ENCODE results near the gene VTI1A.
A peak's percentile ranks its signal among the peaks of the same experiment; 100 is the strongest.
"Not testable (repeated sequence)": the region's sequence is repeated elsewhere in the genome, so short reads cannot be mapped to it uniquely, and the experiment has no call there.

The VTI1A gene

DNA sequence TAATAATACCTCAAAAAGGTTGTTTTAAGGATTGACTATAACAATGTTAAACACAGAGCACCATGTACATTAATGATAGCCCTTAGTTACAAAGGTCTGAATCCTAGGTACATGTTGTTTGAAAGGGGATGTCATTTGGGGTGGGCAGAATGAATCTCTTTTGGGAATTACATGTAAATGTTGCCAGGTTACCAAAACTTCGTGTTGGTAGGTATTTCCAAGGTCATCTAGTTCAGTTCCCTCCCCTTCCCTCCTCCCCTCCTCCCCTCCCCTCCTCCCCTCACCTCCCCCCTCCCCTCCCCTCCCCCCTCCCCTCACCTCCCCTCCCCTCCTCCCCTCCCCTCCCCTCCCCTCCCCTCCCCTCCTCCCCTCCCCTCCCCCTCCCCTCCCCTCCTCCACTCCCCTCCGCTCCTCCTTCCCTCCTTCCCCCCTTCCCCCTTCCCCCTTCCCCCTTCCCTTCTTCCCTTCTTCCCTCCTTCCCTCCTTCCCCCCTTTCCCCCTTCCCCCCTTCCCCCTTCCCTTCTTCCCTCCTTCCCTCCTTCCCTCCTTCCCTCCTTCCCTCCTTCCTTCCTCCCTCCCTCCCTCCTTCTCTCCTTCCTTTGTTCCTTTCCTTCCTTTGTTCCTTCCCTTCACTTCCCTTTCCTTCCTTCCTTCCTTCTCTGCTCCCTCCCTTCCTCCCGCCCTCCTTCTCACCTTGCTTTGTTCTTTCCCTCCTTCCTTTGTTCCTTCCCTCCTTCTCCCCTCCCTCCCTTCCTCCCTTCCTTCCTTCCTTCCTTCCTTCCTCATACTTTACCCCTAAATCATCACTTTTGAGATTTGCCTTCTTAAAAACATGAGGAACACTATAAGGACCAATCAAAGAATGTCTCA is 8.1 kb downstream of the VTI1A start:
- no peak for DNase-seq

DNA sequence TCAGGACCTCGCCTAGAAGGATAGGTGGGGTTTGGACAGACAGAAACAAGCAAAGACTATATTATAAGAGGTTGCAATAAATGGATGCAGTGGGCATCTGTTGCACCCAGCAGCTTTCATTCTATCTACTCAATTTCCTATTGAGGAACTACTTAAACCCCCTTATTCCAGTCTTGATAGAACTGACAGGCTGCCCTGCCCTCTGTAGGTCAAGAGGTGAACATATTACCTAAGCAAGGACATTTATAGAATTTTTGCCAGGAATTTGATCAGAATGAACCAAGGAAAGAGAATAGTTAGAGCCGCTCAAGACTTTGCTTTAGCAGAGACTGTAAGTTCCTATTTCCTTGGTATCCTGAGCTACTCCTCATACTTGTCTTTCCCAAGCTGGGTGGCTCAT is 9.5 kb downstream of the VTI1A start:
- no peak for DNase-seq

- no peak for DNase-seq
Measured at GRCh38 chr10:112460366-112460765, 13.4 kb downstream of the VTI1A start.

- peak; percentile 71 for DNase-seq
Measured at GRCh38 chr10:112461029-112461887, 14.2 kb downstream of the VTI1A start.

DNA sequence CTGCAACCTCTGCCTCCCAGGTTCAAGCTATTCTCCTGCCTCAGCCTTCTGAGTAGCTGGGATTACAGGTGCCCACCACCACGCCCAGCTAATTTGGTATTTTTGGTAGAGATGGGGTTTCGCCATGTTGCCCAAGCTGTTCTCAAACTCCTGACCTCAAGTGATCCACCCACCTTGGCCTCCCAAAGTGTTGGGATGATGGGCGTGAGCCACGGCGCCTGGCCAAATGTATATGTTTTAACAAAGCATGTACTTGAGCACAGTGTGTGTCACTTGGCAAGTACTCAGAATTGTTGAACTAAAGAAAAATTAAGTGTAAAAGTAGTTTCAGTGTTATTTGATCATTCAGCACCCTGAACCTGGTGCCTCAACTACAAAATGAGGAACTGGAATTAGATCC is 17.1 kb downstream of the VTI1A start:
- not testable (repeated sequence) for DNase-seq

GRCh38 chr10:112465299-112465883 is 18.4 kb downstream of the VTI1A start:
- no peak for DNase-seq

DNA sequence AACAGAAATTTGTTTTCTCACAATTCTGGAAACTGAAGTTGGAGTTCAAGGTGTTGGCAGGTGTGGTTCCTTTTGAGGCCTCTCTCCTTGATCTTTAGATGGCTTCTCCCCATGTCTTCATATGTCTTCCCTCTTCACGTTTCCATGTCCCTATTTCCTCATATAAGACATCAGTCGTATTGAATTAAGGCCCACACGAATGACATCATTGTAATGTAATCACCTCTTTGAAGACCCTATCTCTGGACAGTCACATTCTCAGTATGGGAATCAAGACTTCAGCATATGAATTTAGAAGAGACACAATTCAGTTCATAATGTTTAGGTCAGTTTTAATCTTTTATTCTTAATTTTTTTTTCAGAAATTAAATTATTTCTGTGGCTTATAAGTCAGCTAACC is 19.8 kb downstream of the VTI1A start:
- DNase-seq: no peak

GRCh38 chr10:112467541-112468075 is 20.6 kb downstream of the VTI1A start:
- no peak for DNase-seq

DNA sequence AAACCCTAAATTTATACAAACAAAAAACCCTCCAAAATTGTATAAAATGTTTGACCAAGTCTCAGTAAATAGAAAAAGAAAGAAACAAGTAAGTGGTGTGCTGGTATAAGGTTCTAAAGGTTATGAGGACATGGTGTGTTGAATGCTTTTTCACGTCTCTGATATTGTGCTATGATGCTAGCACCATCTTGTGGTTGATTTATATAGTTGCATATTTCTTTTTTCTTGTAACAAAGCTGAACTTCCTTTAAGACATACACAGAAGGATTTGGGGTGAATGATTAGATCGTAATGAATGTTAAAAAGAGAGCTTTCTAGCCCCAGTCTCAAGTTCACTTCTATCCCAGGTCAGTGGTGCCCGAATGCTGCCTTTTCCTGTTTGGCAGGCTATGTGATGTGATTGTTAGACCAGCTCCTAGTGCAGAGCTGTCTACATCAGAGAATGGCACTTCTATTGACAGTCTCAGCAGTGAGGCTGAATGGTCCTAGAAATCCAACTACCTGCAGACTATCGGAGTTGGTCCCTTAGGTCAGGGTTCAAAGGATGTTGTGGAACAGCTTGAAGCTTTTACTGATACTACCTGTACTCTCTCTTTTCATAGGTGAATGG is 25.0 kb downstream of the VTI1A start:
- DNase-seq: no peak

DNA sequence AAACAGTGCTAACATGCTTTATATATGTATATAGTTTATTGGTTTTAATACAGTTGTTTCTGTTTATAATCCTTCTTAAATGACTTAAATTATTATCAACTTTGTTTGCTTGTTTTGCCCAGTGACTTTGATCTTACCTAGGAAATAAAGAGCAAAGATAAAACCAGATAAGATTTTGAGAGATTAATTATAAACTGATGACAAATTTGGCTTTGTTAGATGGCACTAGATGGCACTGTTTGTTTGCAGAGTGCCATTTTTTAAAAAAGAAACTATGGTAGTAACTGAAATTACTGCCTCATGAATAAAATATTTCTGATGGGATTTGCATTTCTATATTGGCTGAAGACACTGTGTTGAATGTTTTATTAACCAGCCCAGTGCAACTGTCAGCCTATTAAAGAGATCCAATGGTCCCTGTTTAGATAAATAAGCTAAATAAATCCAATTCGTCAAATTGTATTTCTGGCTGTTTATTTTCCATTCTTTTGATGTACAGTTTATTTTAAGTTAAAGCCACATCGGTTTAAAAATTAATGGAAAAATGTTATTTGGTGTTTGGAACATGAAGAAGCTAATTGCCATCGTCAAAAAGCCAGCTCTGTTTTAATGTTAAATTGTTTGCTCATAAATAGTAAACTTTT is 28.7 kb downstream of the VTI1A start:
- DNase-seq: no peak

DNA sequence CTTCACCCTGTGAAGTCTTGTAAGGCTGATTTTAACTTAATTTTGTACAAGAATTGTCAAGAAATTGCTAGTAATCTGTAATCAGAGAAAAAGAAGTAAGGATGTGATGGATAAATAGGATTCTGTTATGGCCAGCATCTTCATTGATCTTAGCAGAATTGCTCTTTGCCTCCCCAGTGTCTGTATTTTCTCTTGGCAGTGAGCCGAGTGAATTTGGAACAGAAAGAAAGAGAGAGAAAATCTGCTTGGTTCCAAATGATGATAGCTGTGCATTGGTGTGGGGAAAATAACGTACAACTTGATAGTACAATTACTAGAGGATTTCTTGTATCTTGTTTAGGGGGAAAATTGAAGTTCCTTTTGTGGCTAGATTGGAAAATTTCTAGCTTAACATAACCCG is 34.6 kb downstream of the VTI1A start:
- no peak for DNase-seq

DNA sequence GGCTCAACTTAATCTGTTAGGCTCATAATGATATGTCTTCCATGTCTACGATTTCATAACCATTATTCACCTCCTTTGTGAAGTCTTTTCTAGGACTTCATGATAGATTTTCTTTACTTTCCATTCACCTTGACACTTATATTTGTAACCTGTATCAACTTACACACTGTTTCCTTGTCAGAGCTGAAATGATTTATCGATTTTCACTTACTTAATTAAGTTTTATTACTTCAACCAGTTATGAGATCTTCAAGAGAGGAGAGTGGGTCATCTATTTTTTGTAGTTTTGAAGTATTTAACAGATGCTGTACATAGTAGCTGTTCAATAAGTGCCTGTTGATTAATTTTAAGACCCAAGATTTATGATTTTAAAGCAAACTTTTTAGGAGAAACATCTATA is 37.4 kb downstream of the VTI1A start:
- no peak for DNase-seq

- no peak for DNase-seq
Measured at GRCh38 chr10:112487964-112488363, 40.9 kb downstream of the VTI1A start.

- peak; percentile 79 for DNase-seq
Measured at GRCh38 chr10:112490545-112490944, 43.5 kb downstream of the VTI1A start.

DNA sequence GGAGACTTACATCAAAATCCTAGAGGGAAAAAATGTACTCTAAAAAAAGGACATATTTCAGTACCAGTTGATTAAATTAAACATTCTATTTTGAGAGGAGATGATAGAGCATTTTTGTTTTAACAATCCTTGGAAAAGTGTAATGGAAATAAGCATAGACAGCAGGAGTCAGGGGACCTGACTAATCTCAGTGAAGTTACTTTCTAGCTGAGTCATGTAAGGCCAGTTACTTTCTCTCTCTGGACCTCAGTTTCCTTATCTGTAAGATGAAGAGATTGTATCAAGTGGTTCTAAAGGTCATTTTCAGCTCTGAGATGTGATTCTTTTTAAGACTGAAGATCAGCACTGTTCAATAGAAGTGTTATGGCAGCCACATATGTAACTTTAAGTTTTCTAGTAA is 44.1 kb downstream of the VTI1A start:
- no peak for DNase-seq

- no peak for DNase-seq
Measured at GRCh38 chr10:112492736-112493135, 45.7 kb downstream of the VTI1A start.

- no peak for DNase-seq
Measured at GRCh38 chr10:112497347-112497950, 50.4 kb downstream of the VTI1A start.

- no peak for DNase-seq
Measured at GRCh38 chr10:112498806-112499205, 51.8 kb downstream of the VTI1A start.

- not testable (repeated sequence) for DNase-seq
Measured at GRCh38 chr10:112499985-112500384, 53.0 kb downstream of the VTI1A start.

GRCh38 chr10:112502536-112502935 is 55.5 kb downstream of the VTI1A start:
- DNase-seq: no peak

DNA sequence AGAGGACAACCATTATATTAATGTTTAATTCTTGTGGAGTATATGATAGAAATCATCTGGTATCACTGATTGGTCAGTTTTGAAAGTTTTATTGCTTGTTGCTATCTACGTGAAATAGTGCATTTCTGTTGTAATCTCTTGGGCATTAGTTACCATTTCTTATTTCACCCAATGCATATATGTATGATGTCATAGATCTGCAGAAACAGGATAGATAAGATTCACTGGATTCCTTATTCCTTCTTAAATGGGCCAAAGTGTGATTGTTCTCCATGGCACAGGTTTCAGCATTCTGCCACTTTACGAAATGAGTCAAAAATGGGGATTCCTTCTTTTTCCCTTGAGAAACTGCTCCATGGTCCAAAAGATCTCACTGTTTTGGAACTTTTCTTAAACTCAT is 56.6 kb downstream of the VTI1A start:
- DNase-seq: no peak

DNA sequence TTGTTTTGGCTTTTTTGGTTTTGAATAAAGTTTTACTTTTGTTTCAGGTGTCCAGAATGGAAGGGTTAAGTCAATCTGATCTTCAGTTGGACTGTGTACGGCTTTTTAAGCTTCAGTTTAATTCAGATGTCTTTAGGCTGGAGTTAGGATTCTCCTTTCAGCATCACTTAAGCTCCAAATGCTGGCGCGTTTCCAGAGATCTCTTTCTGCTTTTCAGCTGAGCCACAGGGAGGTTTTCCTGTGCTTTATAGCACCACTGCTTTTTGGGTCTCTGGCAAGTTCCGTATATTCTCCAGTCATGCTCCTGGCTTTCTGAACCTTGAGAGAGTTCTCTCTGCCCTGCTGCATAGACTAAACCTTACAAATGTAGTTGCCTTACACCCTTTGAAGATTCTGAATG is 60.0 kb downstream of the VTI1A start:
- no peak for DNase-seq
